Epithelial cell of esophagus (primary cell): Measurements from ENCODE around the gene PDE4B.
A peak's percentile ranks its signal among the peaks of the same experiment; 100 is the strongest.

ENCODE experiments used
- DNase-seq: peaks from one replicate; pipeline ENCODE4 v3.0.0; 2010; ENCODE audit warnings: low read depth
- H3K4me3 ChIP-seq: 2 replicates; pipeline ENCODE4 v1.5.1; 2011; ENCODE audit warnings: mild to moderate bottlenecking, low read length, control low read depth
- CTCF ChIP-seq: IDR thresholded peaks from 2 replicates; pipeline ENCODE4 v1.5.1; 2011; ENCODE audit warnings: low read depth, mild to moderate bottlenecking, low read length, control low read depth, inconsistent platforms; ENCODE audit not compliant: insufficient read depth; ENCODE audit errors: missing control alignments

PDE4B gene

DNA sequence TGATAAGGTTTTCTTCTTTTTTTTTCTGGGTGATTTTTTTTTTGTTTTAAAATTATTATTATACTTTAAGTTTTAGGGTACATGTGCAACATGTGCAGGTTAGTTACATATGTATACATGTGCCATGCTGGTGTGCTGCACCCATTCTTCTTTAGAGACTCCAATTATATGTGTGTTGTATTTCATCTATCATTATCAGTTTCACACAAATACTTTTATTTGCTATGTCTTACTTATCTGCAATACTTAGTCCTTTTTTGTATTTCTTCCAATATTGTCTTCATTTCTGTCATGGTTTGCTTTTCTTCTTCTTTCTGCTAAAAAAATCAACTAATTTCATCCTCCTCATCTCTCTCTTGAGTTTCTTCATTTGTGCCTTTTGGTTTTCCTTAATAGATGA lies 3.9 kb upstream of the PDE4B start:
- TF ChIP-seq CTCF: no peak
- DNase-seq: no peak
- H3K4me3 ChIP-seq: no peak overlapping the region

DNA sequence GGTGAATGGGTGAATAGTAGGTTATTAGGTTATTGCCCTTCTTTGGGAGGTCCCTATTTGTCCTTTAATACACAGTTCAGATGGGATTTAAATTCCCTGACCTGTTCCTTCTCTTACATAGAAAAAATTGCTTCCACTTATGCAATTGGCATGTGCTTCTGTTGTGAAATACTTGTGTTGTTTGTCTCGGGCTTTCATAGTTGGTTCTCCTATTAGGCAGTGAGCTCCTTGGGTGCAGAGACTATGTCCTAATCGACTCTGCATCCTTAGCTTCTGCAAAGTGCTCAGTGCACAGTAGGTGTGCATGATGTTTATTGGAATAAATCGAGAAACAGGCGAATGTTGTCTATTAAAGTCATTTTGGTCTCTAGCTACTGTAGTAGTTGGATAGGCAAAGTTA lies 1.3 kb upstream of the PDE4B start:
- H3K4me3 ChIP-seq: no peak overlapping the region
- no peak for TF ChIP-seq CTCF
- peak; percentile 7 for DNase-seq

GRCh38 chr1:65791801-65792668 lies 660 bp upstream of the PDE4B start:
- no peak overlapping the region for H3K4me3 ChIP-seq
- no peak for TF ChIP-seq CTCF
- no peak for DNase-seq

DNA sequence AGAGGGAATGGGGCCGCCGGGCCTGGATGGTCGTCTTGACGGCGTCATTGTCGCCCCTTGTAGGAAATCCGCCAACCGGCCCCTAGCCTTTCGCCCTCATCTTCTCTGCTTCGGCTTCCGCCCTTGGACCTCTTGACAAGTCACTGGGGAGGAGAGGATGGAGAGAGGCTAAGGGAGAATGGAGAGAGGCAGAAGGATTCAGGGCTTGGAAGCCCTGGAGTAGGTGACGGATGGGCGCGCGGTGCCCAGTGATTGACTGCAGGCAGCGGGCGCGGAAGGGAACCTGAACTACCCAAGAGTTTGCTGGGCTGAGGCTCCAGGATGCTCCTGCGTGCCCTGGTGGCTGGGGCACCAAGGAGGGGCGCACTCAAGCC lies 651 bp downstream of the PDE4B start:
- TF ChIP-seq CTCF: no peak
- no peak for DNase-seq
- no peak overlapping the region for H3K4me3 ChIP-seq

DNA sequence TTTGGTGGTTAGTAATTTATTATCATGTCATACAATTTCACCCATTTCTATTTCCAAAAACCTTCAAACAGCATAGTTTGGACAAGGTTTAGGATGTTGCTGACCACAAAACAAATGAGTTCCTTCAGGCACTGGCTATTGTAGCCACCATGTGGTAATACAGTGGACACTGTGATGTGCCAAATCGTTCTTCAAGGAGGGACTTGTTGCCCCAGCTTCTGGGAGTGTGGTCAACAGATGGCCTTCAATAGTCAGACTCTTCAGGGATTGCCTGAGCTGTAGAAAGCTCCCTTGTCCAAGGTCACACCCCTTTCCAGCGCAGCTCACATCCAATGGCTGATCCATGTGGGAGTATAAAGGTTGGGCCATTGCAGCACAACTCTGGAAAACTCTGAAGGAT lies 2.6 kb downstream of the PDE4B start:
- DNase-seq: no peak
- H3K4me3 ChIP-seq: no peak overlapping the region
- no peak for TF ChIP-seq CTCF

- DNase-seq: no peak
- no peak for TF ChIP-seq CTCF
- no peak overlapping the region for H3K4me3 ChIP-seq
These were observed 6.9 kb downstream of the PDE4B start for GRCh38 chr1:65799601-65800000.

- TF ChIP-seq CTCF: no peak
- no peak overlapping the region for H3K4me3 ChIP-seq
- no peak for DNase-seq
These were observed 11.9 kb downstream of the PDE4B start for GRCh38 chr1:65804584-65804983.
